SK-N-SH (cell line): Measurements from ENCODE around the gene GIMAP4. TPM values are rescaled to one million over a fixed set of nuclear protein-coding genes. Genes with fewer than 3 reads are reported as not detected.

Experiments
- CTCF ChIA-PET: fragments of 300-600, 350-600 bp; formaldehyde crosslinking; extraction: SDS; loops from one replicate; lab custom pipeline; 2021; lab: Yijun Ruan, JAX
- POLR2A ChIA-PET: fragments of 350-600 bp; sonication (Branson Sonifier 250); formaldehyde crosslinking; extraction: SDS; loops from one replicate; lab custom pipeline; 2020; ENCODE audit warnings: antibody characterized with exemption, inconsistent platforms; lab: Yijun Ruan, JAX
- DNase-seq: peaks from one replicate; pipeline ENCODE4 v3.0.0; 2012
- H2AFZ ChIP-seq: fragments of 200-600 bp; sonication (generic); 2 replicates; pipeline ENCODE4 v1.8.1; 2016; ENCODE audit warnings: antibody characterized with exemption, mild to moderate bottlenecking, low read depth
- H3F3A ChIP-seq: fragments of 200-600 bp; sonication (generic); replicated peaks from 2 replicates; pipeline ENCODE3; 2016; ENCODE audit warnings: antibody characterized with exemption, mild to moderate bottlenecking; ENCODE audit not compliant: insufficient read depth
- H3K27ac ChIP-seq, 2 experiments: fragments of 200-500 bp in 1 of 2; fragments of 200-600 bp in 1 of 2; sonication (Bioruptor generic) in 1 of 2; sonication (generic), shearing (Covaris generic) in 1 of 2; 2 replicates each; pipeline versions ENCODE4 v1.5.1 to v1.6.1; 2014 to 2016; ENCODE audit warnings: low read depth in 2 of 2, inconsistent platforms in 1 of 2, low read length in 1 of 2, mild to moderate bottlenecking in 1 of 2, mixed read lengths in 1 of 2
- H3K27me3 ChIP-seq: fragments of 200-600 bp; sonication (generic), shearing (Covaris generic); 2 replicates; pipeline ENCODE4 v1.6.1; 2016; ENCODE audit warnings: mixed run types; ENCODE audit not compliant: insufficient read depth
- H3K36me3 ChIP-seq, 2 experiments: fragments of 200-500 bp in 1 of 2; fragments of 200-600 bp in 1 of 2; sonication (Bioruptor generic) in 1 of 2; sonication (generic) in 1 of 2; replicated peaks in 1 of 2; 2 replicates each; pipeline versions ENCODE3 to v1.5.1; 2014 to 2016; ENCODE audit warnings: low read length in 1 of 2, mild to moderate bottlenecking in 1 of 2; ENCODE audit not compliant: insufficient read depth in 2 of 2, control insufficient read depth in 1 of 2
- H3K4me1 ChIP-seq, 2 experiments: fragments of 200-500 bp in 1 of 2; fragments of 200-600 bp in 1 of 2; sonication (Bioruptor generic) in 1 of 2; sonication (generic), shearing (Covaris generic) in 1 of 2; 2 replicates each; pipeline versions ENCODE4 v1.5.1 to v1.6.1; 2014 to 2016; ENCODE audit warnings: low read depth in 1 of 2, low read length in 1 of 2, mixed run types in 1 of 2; ENCODE audit not compliant: insufficient read depth in 2 of 2, control insufficient read depth in 1 of 2
- H3K4me2 ChIP-seq: fragments of 200-600 bp; sonication (generic), shearing (Covaris generic); 2 replicates; pipeline ENCODE4 v1.6.1; 2017; ENCODE audit warnings: mixed run types
- H3K4me3 ChIP-seq, 2 experiments: fragments of 200-500 bp in 1 of 2; fragments of 200-600 bp in 1 of 2; sonication (Bioruptor generic) in 1 of 2; sonication (generic), shearing (Covaris generic) in 1 of 2; 2 replicates each; pipeline versions ENCODE4 v1.5.1 to v1.8.1; 2014 to 2016; ENCODE audit warnings: low read depth in 2 of 2, inconsistent platforms in 1 of 2, low read length in 1 of 2, mild to moderate bottlenecking in 1 of 2, mixed read lengths in 1 of 2, moderate library complexity in 1 of 2
- H3K79me2 ChIP-seq: fragments of 200-600 bp; sonication (generic); 2 replicates; pipeline ENCODE4 v1.8.1; 2017; ENCODE audit warnings: mild to moderate bottlenecking; ENCODE audit not compliant: insufficient read depth
- H3K9ac ChIP-seq: fragments of 200-600 bp; sonication (generic); 2 replicates; pipeline ENCODE4 v1.6.1; 2017; ENCODE audit warnings: mixed run types
- H3K9me2 ChIP-seq: fragments of 200-600 bp; sonication (generic); 2 replicates; pipeline ENCODE4 v1.6.1; 2017; ENCODE audit warnings: mixed run types
- H3K9me3 ChIP-seq: fragments of 200-600 bp; sonication (generic); 2 replicates; pipeline ENCODE4 v1.6.1; 2017; ENCODE audit warnings: mixed run types, mild to moderate bottlenecking, moderate library complexity
- H4K20me1 ChIP-seq: fragments of 200-600 bp; sonication (generic); 2 replicates; pipeline ENCODE4 v1.6.1; 2017; ENCODE audit warnings: mild to moderate bottlenecking, mixed run types; ENCODE audit not compliant: insufficient read depth
- CHD2 ChIP-seq: fragments of 150-350 bp; IDR thresholded peaks from 2 replicates; pipeline ENCODE4 v1.6.1; 2018; ENCODE audit warnings: low read length; ENCODE audit not compliant: partially characterized antibody
- EP300 ChIP-seq, 2 experiments: IDR thresholded peaks; 2 replicates each; pipeline versions ENCODE4 v1.4.0 to v1.6.1; 2012; ENCODE audit warnings: borderline replicate concordance in 1 of 2, low read depth in 1 of 2, low read length in 1 of 2
- EZH2phosphoT487 ChIP-seq: fragments of 200-600 bp; sonication (generic); IDR thresholded peaks from 2 replicates; pipeline ENCODE4 v1.6.1; 2017; ENCODE audit warnings: low read depth, mixed run types, mild to moderate bottlenecking, antibody characterized with exemption, moderate library complexity, borderline replicate concordance
- FOSL2 ChIP-seq: IDR thresholded peaks from 2 replicates; pipeline ENCODE4 v1.4.0; 2012; ENCODE audit warnings: low read depth, mild to moderate bottlenecking, moderate library complexity, borderline replicate concordance
- FOXJ3 ChIP-seq: sonication (generic); formaldehyde crosslinking; IDR thresholded peaks from 2 replicates; pipeline ENCODE4 v1.5.1; 2020; ENCODE audit warnings: mild to moderate bottlenecking, missing genetic modification reagents
- FOXM1 ChIP-seq: IDR thresholded peaks from 2 replicates; pipeline ENCODE4 v1.4.0; 2012; ENCODE audit warnings: low read depth, mild to moderate bottlenecking
- GATA2 ChIP-seq: sonication (generic); formaldehyde crosslinking; IDR thresholded peaks from 2 replicates; pipeline ENCODE4 v1.5.0; 2020; ENCODE audit warnings: mild to moderate bottlenecking, missing genetic modification reagents
- PBX3 ChIP-seq: IDR thresholded peaks from 2 replicates; pipeline ENCODE4; 2012
- RAD21 ChIP-seq: IDR thresholded peaks from 2 replicates; pipeline ENCODE4 v1.6.1; 2012; ENCODE audit warnings: mild to moderate bottlenecking, low read length
- RCOR1 ChIP-seq: fragments of 150-350 bp; IDR thresholded peaks from 2 replicates; pipeline ENCODE4 v1.6.1; 2017; ENCODE audit warnings: antibody characterized with exemption, low read length
- RFX5 ChIP-seq: IDR thresholded peaks from 2 replicates; pipeline ENCODE4 v1.6.1; 2012; ENCODE audit warnings: mild to moderate bottlenecking, improper control_type of control experiment, low read length
- SIN3A ChIP-seq: IDR thresholded peaks from 2 replicates; pipeline ENCODE4 v1.6.1; 2012; ENCODE audit warnings: low read depth, mild to moderate bottlenecking, low read length, moderate library complexity, borderline replicate concordance
- SMC3 ChIP-seq: IDR thresholded peaks from 2 replicates; pipeline ENCODE4 v1.6.1; 2012; ENCODE audit warnings: low read depth, low read length, improper control_type of control experiment
- TAF1 ChIP-seq: IDR thresholded peaks from 2 replicates; pipeline ENCODE4 v1.6.1; 2012; ENCODE audit warnings: low read depth, mild to moderate bottlenecking, low read length, moderate library complexity, borderline replicate concordance
- TCF12 ChIP-seq: IDR thresholded peaks from 2 replicates; pipeline ENCODE4 v1.4.0; 2012
- whole genome bisulfite sequencing: methylation state at CpG from one replicate; pipeline ENCODE4 v1.1.6; 2017; ENCODE audit warnings: low lambda C conversion rate; 5-methylcytosine and 5-hydroxymethylcytosine counted together
- polyA plus RNA-seq, 3 experiments: library from polyadenylated mRNA; depleted of rRNA; stranded (reverse); fragments of >200 nt; gene quantifications; 2 replicates each; pipeline ENCODE4 v1.2.3, GENCODE V29; 2012
- TF ChIP-seq, protein P1 (sequence below): fragments of 200-600 bp; sonication (generic); IDR thresholded peaks from 2 replicates; pipeline ENCODE4 v1.6.1; 2017; ENCODE audit warnings: antibody characterized with exemption, mild to moderate bottlenecking, moderate library complexity
- TF ChIP-seq, protein P2 (sequence below): fragments of 150-350 bp; IDR thresholded peaks from 2 replicates; pipeline ENCODE4 v1.6.1; 2016; ENCODE audit warnings: mild to moderate bottlenecking, low read depth, low read length
- TF ChIP-seq, protein P3 (sequence below): fragments of 150-350 bp; IDR thresholded peaks from 2 replicates; pipeline ENCODE4 v1.6.1; 2017; ENCODE audit warnings: antibody characterized with exemption, low read length, low read depth, borderline replicate concordance
- TF ChIP-seq, protein P4 (sequence below): IDR thresholded peaks from 2 replicates; pipeline ENCODE4 v1.4.0; 2012; ENCODE audit warnings: low read depth, borderline replicate concordance

Gene GIMAP4
- polyA plus RNA-seq, 1 of the 3 experiments (the other 2 are of a cell fraction), result not detected

DNA sequence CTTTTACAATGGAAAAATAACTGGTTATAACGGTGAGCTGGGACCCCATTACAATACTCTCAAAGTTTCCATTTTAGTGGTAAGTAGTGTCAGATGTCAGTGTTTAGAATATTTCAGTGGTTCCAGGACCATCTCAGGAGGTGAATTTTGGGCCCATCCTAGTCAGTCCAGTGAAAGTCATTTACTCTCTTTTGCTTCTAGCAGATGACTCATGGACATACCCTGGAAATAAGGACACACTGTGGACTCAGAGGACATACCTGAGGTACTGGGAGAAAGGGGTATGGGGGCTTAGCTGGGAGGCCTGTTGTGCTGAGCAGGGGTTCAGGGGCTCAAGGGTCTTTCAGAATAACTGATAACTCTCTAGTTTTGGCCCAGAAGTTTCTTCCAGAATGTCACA, 618 bp upstream of the GIMAP4 start:
- H3K36me3 ChIP-seq, result no peaks in the 10 kb centered on the region
- WGBS, result 0% methylated on average over 1 of the region's 1 CpG

More for the DNA sequence above, 618 bp upstream of the GIMAP4 start:
- Histone ChIP-seq H3K9ac (no peak overlapping the region), H3K27me3 (no peaks in the 10 kb centered on the region), H3F3A (no peaks in the 10 kb centered on the region), H3K4me1 (no peaks in the 10 kb centered on the region), H3K27ac (no peak overlapping the region), H3K9me2 (no peaks in the 10 kb centered on the region), H3K9me3 (no peaks in the 10 kb centered on the region), H3K79me2 (no peaks in the 10 kb centered on the region), H3K4me2 (no peak overlapping the region), H4K20me1 (no peaks in the 10 kb centered on the region), H2AFZ (no peak overlapping the region), H3K4me3 (no peak overlapping the region)
- TF ChIP-seq FOXJ3 (CRISPR knock-in tag) (no peak), FOXM1 (no peak), RFX5 (no peak), FOSL2 (no peak), EZH2phosphoT487 (no peak), CHD2 (no peak), PBX3 (no peak), GATA2 (no peak), RAD21 (no peak), EP300 (IDR thresholded peaks at IDR 0.05; ENCODE audit: borderline replicate concordance in 1 of 2, low read depth in 1 of 2, low read length in 1 of 2) (no peak), TAF1 (no peak), SMC3 (no peak), SIN3A (no peak), TCF12 (no peak), RCOR1 (no peak)
- TF ChIP-seq, protein P1, sequence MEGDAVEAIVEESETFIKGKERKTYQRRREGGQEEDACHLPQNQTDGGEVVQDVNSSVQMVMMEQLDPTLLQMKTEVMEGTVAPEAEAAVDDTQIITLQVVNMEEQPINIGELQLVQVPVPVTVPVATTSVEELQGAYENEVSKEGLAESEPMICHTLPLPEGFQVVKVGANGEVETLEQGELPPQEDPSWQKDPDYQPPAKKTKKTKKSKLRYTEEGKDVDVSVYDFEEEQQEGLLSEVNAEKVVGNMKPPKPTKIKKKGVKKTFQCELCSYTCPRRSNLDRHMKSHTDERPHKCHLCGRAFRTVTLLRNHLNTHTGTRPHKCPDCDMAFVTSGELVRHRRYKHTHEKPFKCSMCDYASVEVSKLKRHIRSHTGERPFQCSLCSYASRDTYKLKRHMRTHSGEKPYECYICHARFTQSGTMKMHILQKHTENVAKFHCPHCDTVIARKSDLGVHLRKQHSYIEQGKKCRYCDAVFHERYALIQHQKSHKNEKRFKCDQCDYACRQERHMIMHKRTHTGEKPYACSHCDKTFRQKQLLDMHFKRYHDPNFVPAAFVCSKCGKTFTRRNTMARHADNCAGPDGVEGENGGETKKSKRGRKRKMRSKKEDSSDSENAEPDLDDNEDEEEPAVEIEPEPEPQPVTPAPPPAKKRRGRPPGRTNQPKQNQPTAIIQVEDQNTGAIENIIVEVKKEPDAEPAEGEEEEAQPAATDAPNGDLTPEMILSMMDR, result no peak
- TF ChIP-seq, protein P2, sequence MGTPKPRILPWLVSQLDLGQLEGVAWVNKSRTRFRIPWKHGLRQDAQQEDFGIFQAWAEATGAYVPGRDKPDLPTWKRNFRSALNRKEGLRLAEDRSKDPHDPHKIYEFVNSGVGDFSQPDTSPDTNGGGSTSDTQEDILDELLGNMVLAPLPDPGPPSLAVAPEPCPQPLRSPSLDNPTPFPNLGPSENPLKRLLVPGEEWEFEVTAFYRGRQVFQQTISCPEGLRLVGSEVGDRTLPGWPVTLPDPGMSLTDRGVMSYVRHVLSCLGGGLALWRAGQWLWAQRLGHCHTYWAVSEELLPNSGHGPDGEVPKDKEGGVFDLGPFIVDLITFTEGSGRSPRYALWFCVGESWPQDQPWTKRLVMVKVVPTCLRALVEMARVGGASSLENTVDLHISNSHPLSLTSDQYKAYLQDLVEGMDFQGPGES, result no peak
- TF ChIP-seq, protein P3, sequence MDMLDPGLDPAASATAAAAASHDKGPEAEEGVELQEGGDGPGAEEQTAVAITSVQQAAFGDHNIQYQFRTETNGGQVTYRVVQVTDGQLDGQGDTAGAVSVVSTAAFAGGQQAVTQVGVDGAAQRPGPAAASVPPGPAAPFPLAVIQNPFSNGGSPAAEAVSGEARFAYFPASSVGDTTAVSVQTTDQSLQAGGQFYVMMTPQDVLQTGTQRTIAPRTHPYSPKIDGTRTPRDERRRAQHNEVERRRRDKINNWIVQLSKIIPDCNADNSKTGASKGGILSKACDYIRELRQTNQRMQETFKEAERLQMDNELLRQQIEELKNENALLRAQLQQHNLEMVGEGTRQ, result no peak
- TF ChIP-seq, protein P4, sequence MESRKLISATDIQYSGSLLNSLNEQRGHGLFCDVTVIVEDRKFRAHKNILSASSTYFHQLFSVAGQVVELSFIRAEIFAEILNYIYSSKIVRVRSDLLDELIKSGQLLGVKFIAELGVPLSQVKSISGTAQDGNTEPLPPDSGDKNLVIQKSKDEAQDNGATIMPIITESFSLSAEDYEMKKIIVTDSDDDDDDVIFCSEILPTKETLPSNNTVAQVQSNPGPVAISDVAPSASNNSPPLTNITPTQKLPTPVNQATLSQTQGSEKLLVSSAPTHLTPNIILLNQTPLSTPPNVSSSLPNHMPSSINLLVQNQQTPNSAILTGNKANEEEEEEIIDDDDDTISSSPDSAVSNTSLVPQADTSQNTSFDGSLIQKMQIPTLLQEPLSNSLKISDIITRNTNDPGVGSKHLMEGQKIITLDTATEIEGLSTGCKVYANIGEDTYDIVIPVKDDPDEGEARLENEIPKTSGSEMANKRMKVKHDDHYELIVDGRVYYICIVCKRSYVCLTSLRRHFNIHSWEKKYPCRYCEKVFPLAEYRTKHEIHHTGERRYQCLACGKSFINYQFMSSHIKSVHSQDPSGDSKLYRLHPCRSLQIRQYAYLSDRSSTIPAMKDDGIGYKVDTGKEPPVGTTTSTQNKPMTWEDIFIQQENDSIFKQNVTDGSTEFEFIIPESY, result no peak
- ChIA-PET CTCF (interaction anchor here (1.8 kb wide), 1 partner anchor 117 kb away, joined by 4 read pairs; no protein-coding TSS in a partner anchor), POLR2A (no interaction called here)
- DNase-seq, result no peak
